ENCODE data around the gene AFDN.

DNA sequence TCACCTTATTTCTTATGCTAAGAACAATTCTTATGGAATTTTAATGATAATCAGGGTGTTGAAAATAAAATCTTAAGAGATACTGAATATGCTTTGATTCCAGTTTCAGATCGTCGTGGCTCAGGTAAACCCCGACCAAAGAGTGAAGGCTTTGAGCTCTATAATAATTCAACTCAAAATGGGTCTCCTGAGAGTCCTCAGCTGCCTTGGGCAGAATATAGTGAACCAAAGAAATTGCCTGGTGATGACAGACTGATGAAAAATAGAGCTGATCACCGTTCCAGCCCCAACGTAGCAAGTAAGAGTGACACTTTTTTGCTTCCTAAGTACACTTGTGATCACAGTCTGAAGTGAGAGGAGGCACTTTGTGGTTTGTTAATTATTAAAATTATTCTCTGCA, 119.9 kb downstream of the AFDN start:
- no peak for TF ChIP-seq FOXK2 (IDR thresholded peaks at IDR 0.05)
- no peak for TF ChIP-seq FOXA1 (IDR thresholded peaks at IDR 0.05)
- TF ChIP-seq BHLHE40 (IDR thresholded peaks at IDR 0.05; ENCODE audit: borderline replicate concordance): no peak
- TF ChIP-seq FOXM1 (IDR thresholded peaks at IDR 0.05; ENCODE audit: borderline replicate concordance): no peak
- TF ChIP-seq HDGF (IDR thresholded peaks at IDR 0.05; ENCODE audit: borderline replicate concordance): no peak
- TF ChIP-seq TARDBP (IDR thresholded peaks at IDR 0.05): no peak
- TF ChIP-seq, protein P1, sequence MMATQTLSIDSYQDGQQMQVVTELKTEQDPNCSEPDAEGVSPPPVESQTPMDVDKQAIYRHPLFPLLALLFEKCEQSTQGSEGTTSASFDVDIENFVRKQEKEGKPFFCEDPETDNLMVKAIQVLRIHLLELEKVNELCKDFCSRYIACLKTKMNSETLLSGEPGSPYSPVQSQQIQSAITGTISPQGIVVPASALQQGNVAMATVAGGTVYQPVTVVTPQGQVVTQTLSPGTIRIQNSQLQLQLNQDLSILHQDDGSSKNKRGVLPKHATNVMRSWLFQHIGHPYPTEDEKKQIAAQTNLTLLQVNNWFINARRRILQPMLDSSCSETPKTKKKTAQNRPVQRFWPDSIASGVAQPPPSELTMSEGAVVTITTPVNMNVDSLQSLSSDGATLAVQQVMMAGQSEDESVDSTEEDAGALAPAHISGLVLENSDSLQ (IDR thresholded peaks at IDR 0.05): no peak
- TF ChIP-seq NFRKB (IDR thresholded peaks at IDR 0.05): no peak
- TF ChIP-seq SUZ12 (IDR thresholded peaks at IDR 0.05): no peak
